Stimulated activated CD8-positive, alpha-beta memory T cell treated with anti-CD3 and anti-CD28 coated beads, Interleukin-7, amount 100 ng/mL, for 1 hour (primary cell): ENCODE measurements around the gene NR1I2.

ENCODE experiments used
- DNase-seq, 2 donors: peaks; one replicate each; pipeline ENCODE4 v3.0.0-alpha.2; 2020; ENCODE audit warnings: low read depth in 2 of 2

Gene NR1I2

GRCh38 chr3:119819806-119820205 lies 37.9 kb downstream of the NR1I2 start:
- no peak for DNase-seq

- no peak for DNase-seq
These were observed 43.9 kb downstream of the NR1I2 start for GRCh38 chr3:119825820-119826219.

GRCh38 chr3:119826711-119827608 lies 45.1 kb downstream of the NR1I2 start:
- DNase-seq, result no peak

GRCh38 chr3:119829420-119829819 lies 47.5 kb downstream of the NR1I2 start:
- DNase-seq, result no peak

GRCh38 chr3:119831022-119831421 lies 49.1 kb downstream of the NR1I2 start:
- no peak for DNase-seq

GRCh38 chr3:119831941-119832371 lies 50.1 kb downstream of the NR1I2 start:
- no peak for DNase-seq

GRCh38 chr3:119834754-119835370 lies 53.0 kb downstream of the NR1I2 start:
- no peak for DNase-seq

GRCh38 chr3:119835556-119835955 lies 53.7 kb downstream of the NR1I2 start:
- DNase-seq, result no peak

- DNase-seq, result no peak
These were observed 60.0 kb downstream of the NR1I2 start for GRCh38 chr3:119841808-119842471.

GRCh38 chr3:119849126-119849525 lies 67.2 kb downstream of the NR1I2 start:
- DNase-seq, result no peak

- no peak for DNase-seq
These were observed 74.8 kb downstream of the NR1I2 start for GRCh38 chr3:119856695-119857094.

- DNase-seq, result no peak
These were observed 77.1 kb downstream of the NR1I2 start for GRCh38 chr3:119858957-119859356.

GRCh38 chr3:119859728-119860127 lies 77.8 kb downstream of the NR1I2 start:
- DNase-seq, result no peak

- no peak for DNase-seq
These were observed 79.8 kb downstream of the NR1I2 start for GRCh38 chr3:119861681-119862080.

GRCh38 chr3:119862616-119863015 lies 80.7 kb downstream of the NR1I2 start:
- DNase-seq, result no peak

- DNase-seq, result no peak
These were observed 82.6 kb downstream of the NR1I2 start for GRCh38 chr3:119864476-119864875.
